ENCODE results near the gene STING1.

- TF ChIP-seq CTCF (IDR thresholded peaks at IDR 0.05) (no peak), EZH2 (IDR thresholded peaks at IDR 0.05; ENCODE audit: borderline replicate concordance, insufficient read depth, low read depth, low read length, poor library complexity, severe bottlenecking) (no peak)
Observed at GRCh38 chr5:139524940-139525585, 42.5 kb upstream of the STING1 start.

All from B cell (primary cell).